ENCODE measurements around the gene WDR75. TPM values are rescaled to one million over a fixed set of nuclear protein-coding genes. Genes with fewer than 3 reads are reported as not detected.

Gene WDR75
- polyA plus RNA-seq, 3 donors, result 3.9 to 20.7 (median 5.8) TPM

DNA sequence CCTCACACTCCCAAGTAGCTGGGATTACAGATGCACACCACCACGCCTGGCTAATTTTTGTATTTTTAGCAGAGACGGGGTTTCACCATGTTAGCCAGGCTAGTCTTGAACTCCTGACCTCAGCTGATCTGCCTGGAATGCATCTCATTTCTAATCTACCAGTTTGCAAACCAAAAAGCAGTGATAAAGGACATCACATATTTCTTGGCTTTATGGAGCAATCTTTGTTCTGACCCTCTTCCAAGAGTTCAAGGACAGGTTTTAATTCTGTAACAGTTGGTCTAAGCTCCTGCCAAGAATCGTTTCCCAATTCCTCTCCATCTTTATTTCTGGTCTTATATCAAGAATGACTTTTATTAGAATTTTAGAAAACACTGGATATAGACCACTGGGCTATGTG lies 71.6 kb downstream of the WDR75 start:
- Histone ChIP-seq H3K4me1 (ENCODE audit: control insufficient read depth in 1 of 2, insufficient read depth in 2 of 2, low read length in 2 of 2) (peaks cover 49 to 57% of the 10 kb centered on the region in 2 donors), H3K9ac (ENCODE audit: insufficient read depth, low read length, poor library complexity, severe bottlenecking) (no peak overlapping the region), H3K27ac (ENCODE audit: low read depth in 1 of 2, low read length in 2 of 2) (peak overlapping the region in 1 of 2 donors; percentile 67), H2AFZ (ENCODE audit: insufficient read depth, low read depth, low read length, poor library complexity, severe bottlenecking) (peak overlapping the region; percentile 37), H3K36me3 (replicated peaks in 1 of 2; ENCODE audit: control insufficient read depth in 1 of 2, insufficient read depth in 2 of 2, low read length in 2 of 2) (no peaks in the 10 kb centered on the region), H4K20me1 (ENCODE audit: insufficient read depth, low read length) (no peaks in the 10 kb centered on the region), H3K4me3 (replicated peaks in 1 of 3; ENCODE audit: low read depth in 2 of 3, low read length in 3 of 3) (no peak overlapping the region), H3K9me3 (replicated peaks in 1 of 2; ENCODE audit: control insufficient read depth in 1 of 2, insufficient read depth in 1 of 2, low read length in 2 of 2) (peaks cover 0 to 4% of the 10 kb centered on the region in 2 donors), H3K4me2 (replicated peaks; ENCODE audit: extremely low read depth, low read length, poor library complexity, severe bottlenecking) (no peak overlapping the region), H3K27me3 (ENCODE audit: control insufficient read depth in 2 of 2, insufficient read depth in 2 of 2, low read length in 2 of 2) (no peaks in the 10 kb centered on the region), H3K79me2 (ENCODE audit: insufficient read depth, low read length) (no peaks in the 10 kb centered on the region)
- Mint-ChIP-seq H3K27ac (peak overlapping the region in 5 of 7 donors; percentile 34 to 85 (median 73)), H3K4me3 (no peak overlapping the region), H3K4me1 (peaks cover 57% of the 10 kb centered on the region), H3K36me3 (no peaks in the 10 kb centered on the region), H3K27me3 (ENCODE audit: low read depth in 3 of 3) (no peaks in the 10 kb centered on the region), H3K9me3 (peaks cover 1 to 14% (median 8%) of the 10 kb centered on the region in 7 donors)
- intact Hi-C loops (cut with micrococcal nuclease), result no loop called here
- whole genome bisulfite sequencing (ENCODE audit: insufficient coverage), result no CpG with 5 or more reads among the region's 3 CpGs
- TF ChIP-seq, protein P1, sequence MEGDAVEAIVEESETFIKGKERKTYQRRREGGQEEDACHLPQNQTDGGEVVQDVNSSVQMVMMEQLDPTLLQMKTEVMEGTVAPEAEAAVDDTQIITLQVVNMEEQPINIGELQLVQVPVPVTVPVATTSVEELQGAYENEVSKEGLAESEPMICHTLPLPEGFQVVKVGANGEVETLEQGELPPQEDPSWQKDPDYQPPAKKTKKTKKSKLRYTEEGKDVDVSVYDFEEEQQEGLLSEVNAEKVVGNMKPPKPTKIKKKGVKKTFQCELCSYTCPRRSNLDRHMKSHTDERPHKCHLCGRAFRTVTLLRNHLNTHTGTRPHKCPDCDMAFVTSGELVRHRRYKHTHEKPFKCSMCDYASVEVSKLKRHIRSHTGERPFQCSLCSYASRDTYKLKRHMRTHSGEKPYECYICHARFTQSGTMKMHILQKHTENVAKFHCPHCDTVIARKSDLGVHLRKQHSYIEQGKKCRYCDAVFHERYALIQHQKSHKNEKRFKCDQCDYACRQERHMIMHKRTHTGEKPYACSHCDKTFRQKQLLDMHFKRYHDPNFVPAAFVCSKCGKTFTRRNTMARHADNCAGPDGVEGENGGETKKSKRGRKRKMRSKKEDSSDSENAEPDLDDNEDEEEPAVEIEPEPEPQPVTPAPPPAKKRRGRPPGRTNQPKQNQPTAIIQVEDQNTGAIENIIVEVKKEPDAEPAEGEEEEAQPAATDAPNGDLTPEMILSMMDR (IDR thresholded peaks at IDR 0.05), result no peak
- DNase-seq, result no peak

DNA sequence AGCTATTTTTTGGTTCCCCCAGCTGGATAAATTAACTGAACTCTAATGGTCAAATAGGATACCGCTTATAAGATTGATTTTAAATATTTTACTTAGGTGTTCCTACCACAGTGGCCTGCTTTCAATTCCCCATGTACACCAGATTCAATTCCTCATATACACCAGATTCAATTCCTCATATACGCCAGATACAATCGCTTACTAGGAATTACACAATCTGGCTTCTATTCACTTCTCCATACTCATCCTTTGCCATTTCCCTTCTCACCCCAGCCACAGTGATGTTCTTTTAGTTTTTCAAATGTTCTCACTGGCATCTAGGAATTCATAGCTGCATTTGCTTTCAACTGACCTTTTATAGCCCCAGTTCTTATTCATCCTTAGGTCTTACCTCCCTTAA lies 72.8 kb downstream of the WDR75 start:
- H3K4me3 Mint-ChIP-seq, result peak overlapping the region in 1 of 2 donors; percentile 75
- no peaks in the 10 kb centered on the region for H3K36me3 Mint-ChIP-seq
- Histone ChIP-seq H3K4me2 (replicated peaks; ENCODE audit: extremely low read depth, low read length, poor library complexity, severe bottlenecking) (peak overlapping the region; percentile 60), H3K4me1 (ENCODE audit: control insufficient read depth in 1 of 2, insufficient read depth in 2 of 2, low read length in 2 of 2) (peaks cover 49 to 57% of the 10 kb centered on the region in 2 donors), H4K20me1 (ENCODE audit: insufficient read depth, low read length) (no peaks in the 10 kb centered on the region), H3K79me2 (ENCODE audit: insufficient read depth, low read length) (no peaks in the 10 kb centered on the region), H3K4me3 (replicated peaks in 1 of 3; ENCODE audit: low read depth in 2 of 3, low read length in 3 of 3) (peak overlapping the region in 1 of 3 experiments; percentile 45), H3K9ac (ENCODE audit: insufficient read depth, low read length, poor library complexity, severe bottlenecking) (no peak overlapping the region), H3K27ac (ENCODE audit: low read depth in 1 of 2, low read length in 2 of 2) (peak overlapping the region; percentile 13 to 67), H3K9me3 (replicated peaks in 1 of 2; ENCODE audit: control insufficient read depth in 1 of 2, insufficient read depth in 1 of 2, low read length in 2 of 2) (peaks cover 0 to 4% of the 10 kb centered on the region in 2 donors), H2AFZ (ENCODE audit: insufficient read depth, low read depth, low read length, poor library complexity, severe bottlenecking) (no peak overlapping the region), H3K36me3 (replicated peaks in 1 of 2; ENCODE audit: control insufficient read depth in 1 of 2, insufficient read depth in 2 of 2, low read length in 2 of 2) (no peaks in the 10 kb centered on the region), H3K27me3 (ENCODE audit: control insufficient read depth in 2 of 2, insufficient read depth in 2 of 2, low read length in 2 of 2) (no peaks in the 10 kb centered on the region)
- intact Hi-C loops (cut with micrococcal nuclease), result no loop called here
- H3K4me1 Mint-ChIP-seq, result peaks cover 57% of the 10 kb centered on the region
- TF ChIP-seq, protein P1 (IDR thresholded peaks at IDR 0.05), result no peak
- H3K27ac Mint-ChIP-seq, result peak overlapping the region; percentile 72 to 85 (median 78)
- WGBS (ENCODE audit: insufficient coverage), result 8% methylated on average over 2 of the region's 3 CpGs
- H3K27me3 Mint-ChIP-seq (ENCODE audit: low read depth in 3 of 3), result no peaks in the 10 kb centered on the region
- peaks cover 0 to 14% (median 8%) of the 10 kb centered on the region in 7 donors for H3K9me3 Mint-ChIP-seq
- DNase-seq, result peak; percentile 61 to 81 (median 70)

Measured in CD14-positive monocyte (primary cell).